Middle frontal gyrus (tissue), 1 donor: Measurements from ENCODE around the gene LIN7C.
A peak's percentile ranks its signal among the peaks of the same experiment; 100 is the strongest.

Experiments
- DNase-seq: peaks from one replicate; pipeline ENCODE4 v3.0.0-alpha.2; 2015; ENCODE audit warnings: low spot score; ENCODE audit errors: extremely low spot score

LIN7C gene

GRCh38 chr11:27509908-27510307 is 3.3 kb upstream of the LIN7C start:
- DNase-seq = no peak

GRCh38 chr11:27507557-27508322 is 1.2 kb upstream of the LIN7C start:
- DNase-seq = no peak

GRCh38 chr11:27505781-27506180 is 788 bp downstream of the LIN7C start:
- no peak for DNase-seq

DNA sequence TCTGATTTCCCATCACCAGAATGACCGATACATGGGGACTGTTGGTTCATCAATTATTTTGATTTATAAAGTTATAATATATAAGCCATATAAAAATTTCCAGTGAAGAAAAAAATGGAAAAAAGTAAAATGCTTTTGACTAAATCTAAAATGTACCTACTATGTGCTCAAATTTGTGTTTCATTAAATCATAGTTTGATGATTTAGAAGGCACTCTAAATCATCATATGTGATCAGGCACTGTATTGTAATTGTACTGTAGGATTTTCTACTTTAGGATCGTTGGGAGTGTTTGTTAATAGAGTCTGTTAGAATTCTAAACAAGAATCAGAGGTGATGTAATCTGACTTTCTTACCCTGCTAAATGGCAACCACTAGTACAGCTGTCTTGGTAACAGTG is 2.4 kb downstream of the LIN7C start:
- no peak for DNase-seq

DNA sequence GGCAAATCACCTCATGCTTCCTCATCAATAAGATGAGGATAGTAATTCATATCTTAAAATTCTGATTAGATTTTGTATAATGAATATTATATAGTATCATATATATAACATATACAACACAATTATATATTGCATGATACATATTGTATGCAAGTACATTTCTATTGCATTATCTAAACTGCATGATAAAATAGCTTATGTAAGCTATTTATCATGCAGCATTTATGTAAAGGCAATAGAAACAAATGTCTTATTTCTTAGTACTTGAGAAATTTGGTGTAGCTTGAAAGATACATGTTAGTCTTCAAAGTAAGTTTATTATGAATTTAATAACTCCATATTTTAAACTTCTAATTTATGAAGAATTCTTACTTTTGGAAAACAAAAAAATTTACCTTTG is 5.5 kb downstream of the LIN7C start:
- DNase-seq = no peak

GRCh38 chr11:27497911-27498310 is 8.7 kb downstream of the LIN7C start:
- no peak for DNase-seq

- no peak for DNase-seq
Measured at GRCh38 chr11:27497284-27497866, 9.2 kb downstream of the LIN7C start.

DNA sequence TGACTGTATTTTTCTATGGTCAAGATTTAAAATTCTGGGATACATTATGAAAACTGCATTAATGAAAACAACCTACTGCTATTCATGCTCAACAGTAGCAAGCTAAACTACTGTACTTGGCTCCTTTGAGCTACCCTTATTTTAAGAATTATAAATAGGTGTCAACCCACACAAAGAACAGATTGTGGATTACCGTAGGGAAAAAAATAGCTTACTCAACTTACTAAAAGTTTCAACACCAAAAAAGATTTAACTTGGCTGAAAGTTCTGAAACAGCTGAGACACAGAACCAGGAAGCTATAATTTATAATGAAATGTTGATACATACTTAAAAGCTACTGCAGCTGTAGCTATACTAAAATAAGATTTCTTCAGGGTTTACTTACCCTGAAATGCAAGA is 10.1 kb downstream of the LIN7C start:
- DNase-seq = no peak

GRCh38 chr11:27495710-27496300 is 10.8 kb downstream of the LIN7C start:
- no peak for DNase-seq

- no peak for DNase-seq
Measured at GRCh38 chr11:27489092-27489491, 17.5 kb downstream of the LIN7C start.

GRCh38 chr11:27487706-27488105 is 18.9 kb downstream of the LIN7C start:
- no peak for DNase-seq

DNA sequence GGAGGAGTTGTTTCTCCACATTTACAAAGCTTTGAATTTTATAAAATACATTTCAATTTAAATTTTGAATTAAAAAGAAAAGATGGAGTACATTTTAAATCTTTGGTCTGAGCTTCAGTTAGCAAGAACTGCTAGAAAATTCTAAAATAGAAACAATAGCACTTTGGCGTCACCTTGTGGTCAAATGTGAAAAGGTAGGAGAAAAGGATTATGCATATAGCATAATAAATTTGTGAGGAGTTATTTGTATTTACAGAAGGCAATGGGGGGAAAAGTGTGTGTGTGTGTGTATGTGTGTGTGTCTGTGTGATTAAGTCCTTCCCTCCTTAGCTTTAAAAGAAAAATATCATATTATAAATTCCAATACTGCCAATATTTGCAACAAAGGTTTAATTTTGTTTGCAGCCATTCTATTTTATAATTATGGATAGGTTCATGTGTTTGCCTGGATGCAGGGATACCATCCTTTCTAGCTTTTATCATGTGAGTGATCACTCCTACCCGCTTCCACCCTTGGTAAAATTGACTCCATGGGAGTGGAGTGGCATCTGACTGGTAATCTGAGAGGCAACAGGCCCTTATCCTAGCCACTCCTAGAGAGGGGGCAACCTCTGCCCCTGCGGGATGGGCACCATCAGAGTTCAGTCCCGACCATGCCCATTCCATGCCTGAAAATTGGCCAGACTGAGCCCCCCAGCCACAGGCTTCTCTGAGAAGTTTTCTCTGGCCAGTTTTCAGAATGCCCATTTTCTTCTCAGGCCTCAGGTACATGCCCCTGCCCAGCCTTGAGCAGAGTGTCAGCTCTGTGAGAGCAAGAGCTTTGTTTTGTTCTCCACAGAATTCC is 20.4 kb downstream of the LIN7C start:
- DNase-seq = peak; percentile 66

DNA sequence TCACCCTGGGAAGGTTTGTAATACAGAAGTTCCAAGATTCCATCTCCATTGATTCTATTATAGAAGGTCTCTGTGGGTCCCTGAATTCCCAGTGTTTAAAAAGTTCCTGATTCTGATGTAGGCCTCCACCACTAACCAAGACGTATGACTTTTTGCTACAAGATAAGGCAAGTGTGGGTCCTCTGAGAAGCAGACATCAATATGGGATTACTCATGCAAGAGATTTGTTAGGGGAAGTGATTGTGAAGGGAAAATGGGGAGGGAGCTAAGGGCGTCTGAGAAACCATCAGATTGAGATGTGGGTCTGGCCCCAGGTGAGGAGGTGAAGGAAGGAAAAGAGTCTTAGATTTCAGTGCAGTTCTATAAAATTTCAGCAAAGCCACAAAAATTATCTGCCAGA is 23.8 kb downstream of the LIN7C start:
- no peak for DNase-seq

- DNase-seq = no peak
Measured at GRCh38 chr11:27481992-27482391, 24.6 kb downstream of the LIN7C start.

DNA sequence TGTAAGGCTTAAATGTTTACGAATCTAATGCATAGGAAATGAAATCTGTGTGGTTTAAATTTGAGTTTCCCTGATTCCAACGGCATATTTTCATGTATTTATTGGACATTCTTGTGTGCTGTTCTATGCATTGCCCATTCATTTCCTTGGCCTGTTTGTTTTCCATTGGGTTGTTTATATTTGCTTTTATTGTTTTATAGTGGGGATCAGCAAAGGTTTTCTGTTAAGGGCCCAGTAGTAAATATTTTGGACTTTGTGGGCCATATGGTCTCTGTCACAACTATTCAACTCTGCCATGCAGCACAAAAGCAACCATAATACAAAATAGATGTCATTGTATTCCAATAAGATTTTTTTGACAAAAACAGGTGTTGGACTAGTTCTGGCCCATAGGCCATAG is 28.7 kb downstream of the LIN7C start:
- DNase-seq = no peak

- DNase-seq = no peak
Measured at GRCh38 chr11:27477243-27477642, 29.3 kb downstream of the LIN7C start.

DNA sequence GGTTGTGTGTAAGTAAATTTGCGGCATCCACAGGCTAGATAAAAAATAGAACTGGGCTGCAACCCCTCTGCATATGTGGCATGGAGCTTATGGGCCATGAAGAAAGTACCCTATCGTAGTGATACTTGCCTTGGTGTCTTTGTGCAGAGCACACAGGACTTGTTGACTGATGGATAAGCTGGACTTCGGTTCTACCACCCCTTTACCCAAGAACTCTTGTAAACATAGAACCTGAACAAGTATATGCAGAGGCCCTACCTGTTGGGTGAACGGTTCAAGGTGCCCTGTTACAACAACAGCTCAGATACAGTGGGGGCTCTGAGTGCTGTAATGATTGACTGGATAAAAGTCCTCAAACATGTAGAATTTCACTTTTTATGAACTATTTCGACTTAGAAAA is 30.9 kb downstream of the LIN7C start:
- no peak for DNase-seq

DNA sequence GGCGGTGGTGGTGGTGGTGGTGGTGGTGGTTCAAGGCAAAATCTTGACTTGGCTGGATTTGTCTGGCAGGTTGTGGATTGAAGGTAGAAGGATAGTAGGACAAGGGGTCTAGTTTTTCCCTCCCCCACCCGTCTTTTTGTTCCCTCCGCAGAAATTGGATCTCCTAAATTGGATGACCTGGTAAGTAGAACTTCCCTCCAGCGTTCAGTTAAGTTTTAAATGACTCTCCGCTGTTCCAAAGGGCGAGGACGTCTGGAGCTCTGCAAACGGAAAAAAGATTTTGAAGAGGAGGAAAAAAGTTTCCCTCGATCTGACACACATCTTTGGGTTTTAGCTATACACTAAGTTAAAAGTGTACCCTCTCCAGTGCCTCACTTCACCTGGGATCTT is 33.6 kb downstream of the LIN7C start:
- DNase-seq = no peak

DNA sequence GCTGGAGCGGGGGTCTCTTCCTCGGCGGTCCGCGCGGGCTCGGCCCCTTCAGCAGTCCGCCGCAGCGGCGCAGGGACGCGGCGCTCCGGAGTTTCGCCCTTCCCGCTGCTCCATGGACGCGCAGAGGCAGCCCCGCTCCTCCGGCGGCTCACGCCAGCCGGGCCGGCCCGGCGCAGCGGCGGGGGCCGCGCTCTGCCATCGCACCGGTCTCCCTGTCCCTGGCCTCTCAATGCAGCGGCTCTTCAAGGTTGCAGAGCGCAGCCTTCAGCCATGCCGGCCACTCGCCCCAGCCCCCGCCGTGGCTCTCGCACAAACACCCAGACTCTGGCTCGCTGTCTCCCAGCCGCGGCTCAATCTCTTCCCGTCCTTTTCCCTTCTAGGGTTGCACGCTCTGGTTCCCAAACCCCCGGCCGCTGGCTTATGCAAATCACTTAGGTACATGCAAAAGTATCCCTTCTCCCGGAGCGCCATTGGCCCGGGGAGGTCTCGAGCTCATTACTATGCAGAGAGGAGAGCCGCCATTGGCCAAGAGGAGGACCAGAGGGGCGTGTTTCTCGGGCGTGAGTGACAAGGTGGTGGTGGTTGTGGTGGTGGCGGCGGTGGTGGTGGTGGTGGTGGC is 34.1 kb downstream of the LIN7C start, which contains the start of gene LGR4:
Gene LGR4 (minus strand): TSS at position 393 of the 619 bp plus-strand sequence. CDS start 488 bp downstream, outside the sequence.
- DNase-seq = peak; percentile 90

GRCh38 chr11:27471589-27472397 is 34.8 kb downstream of the LIN7C start:
- DNase-seq = no peak
